ENCODE measurements around the gene JARID2. TPM values are rescaled to one million over a fixed set of nuclear protein-coding genes. Genes with fewer than 3 reads are reported as not detected.

JARID2 gene
- total and polyA plus RNA-seq, 9 of the 15 experiments (the other 6 are each of a cell fraction or from before 2014, with no cell fraction given) = 5.0 to 29.0 (median 15.6) TPM

GRCh38 chr6:15551798-15552197 lies 305.9 kb downstream of the JARID2 start (continued):
- TF ChIP-seq ZNF311 (CRISPR knock-in tag; IDR thresholded peaks at IDR 0.05) (peak; percentile 73; the same call in 1 of the 2 replicates), MAFG (tag; conservative IDR thresholded peaks at IDR 0.05) (no peak), ARHGAP35 (IDR thresholded peaks at IDR 0.05; ENCODE audit: partially characterized antibody) (no peak), TFAM (CRISPR knock-in tag; conservative IDR thresholded peaks at IDR 0.05) (no peak), NCOR1 (IDR thresholded peaks at IDR 0.05) (no peak), MAZ (CRISPR knock-in tag; conservative IDR thresholded peaks at IDR 0.05 in 1 of 2, IDR thresholded peaks at IDR 0.05 in 1 of 2) (peak in 1 of 2 experiments; percentile 44; a peak in 1 of 4 replicates), CBX1 (IDR thresholded peaks at IDR 0.05; ENCODE audit: low read depth) (no peak), FOXA1 (IDR thresholded peaks at IDR 0.05; ENCODE audit: borderline replicate concordance) (no peak), ZNF76 (CRISPR knock-in tag; IDR thresholded peaks at IDR 0.05; ENCODE audit: borderline replicate concordance) (no peak), NFIX (CRISPR knock-in tag; IDR thresholded peaks at IDR 0.05; ENCODE audit: low read depth) (no peak), ZNF551 (CRISPR knock-in tag; IDR thresholded peaks at IDR 0.05) (no peak), RBM22 (IDR thresholded peaks at IDR 0.05; ENCODE audit: low read depth, low read length, poor library complexity, severe bottlenecking) (no peak), HMGXB4 (CRISPR knock-in tag; IDR thresholded peaks at IDR 0.05) (no peak), RBM15 (IDR thresholded peaks at IDR 0.05; ENCODE audit: insufficient read depth, low read length) (no peak), HSF4 (CRISPR knock-in tag; IDR thresholded peaks at IDR 0.05; ENCODE audit: borderline replicate concordance) (no peak), CTBP1 (IDR thresholded peaks at IDR 0.05; ENCODE audit: borderline replicate concordance) (no peak; the same call in 1 of the 2 replicates), THRA (IDR thresholded peaks at IDR 0.05) (no peak), ZNF23 (CRISPR knock-in tag; IDR thresholded peaks at IDR 0.05) (no peak), SMARCA5 (IDR thresholded peaks at IDR 0.05) (no peak), BDP1 (IDR thresholded peaks at IDR 0.05; ENCODE audit: insufficient read depth, insufficient read length) (no peak), MTF1 (CRISPR knock-in tag; IDR thresholded peaks at IDR 0.05; ENCODE audit: borderline replicate concordance) (no peak), HINFP (tag; conservative IDR thresholded peaks at IDR 0.05; ENCODE audit: low read depth) (no peak)
- TF ChIP-seq, protein P1, sequence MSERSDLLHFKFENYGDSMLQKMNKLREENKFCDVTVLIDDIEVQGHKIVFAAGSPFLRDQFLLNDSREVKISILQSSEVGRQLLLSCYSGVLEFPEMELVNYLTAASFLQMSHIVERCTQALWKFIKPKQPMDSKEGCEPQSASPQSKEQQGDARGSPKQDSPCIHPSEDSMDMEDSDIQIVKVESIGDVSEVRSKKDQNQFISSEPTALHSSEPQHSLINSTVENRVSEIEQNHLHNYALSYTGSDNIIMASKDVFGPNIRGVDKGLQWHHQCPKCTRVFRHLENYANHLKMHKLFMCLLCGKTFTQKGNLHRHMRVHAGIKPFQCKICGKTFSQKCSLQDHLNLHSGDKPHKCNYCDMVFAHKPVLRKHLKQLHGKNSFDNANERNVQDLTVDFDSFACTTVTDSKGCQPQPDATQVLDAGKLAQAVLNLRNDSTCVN (CRISPR knock-in tag; IDR thresholded peaks at IDR 0.05) = 0 out of 2 replicates have a peak, but pooled peaks have one; percentile 64
- TF ChIP-seq, protein P2, sequence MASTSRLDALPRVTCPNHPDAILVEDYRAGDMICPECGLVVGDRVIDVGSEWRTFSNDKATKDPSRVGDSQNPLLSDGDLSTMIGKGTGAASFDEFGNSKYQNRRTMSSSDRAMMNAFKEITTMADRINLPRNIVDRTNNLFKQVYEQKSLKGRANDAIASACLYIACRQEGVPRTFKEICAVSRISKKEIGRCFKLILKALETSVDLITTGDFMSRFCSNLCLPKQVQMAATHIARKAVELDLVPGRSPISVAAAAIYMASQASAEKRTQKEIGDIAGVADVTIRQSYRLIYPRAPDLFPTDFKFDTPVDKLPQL (IDR thresholded peaks at IDR 0.05; ENCODE audit: extremely low read depth, insufficient read length) = no peak

All from K562 (cell line).